H1 (cell line): ENCODE measurements around the gene SSU72. TPM values are rescaled to one million over a fixed set of nuclear protein-coding genes. Genes with fewer than 3 reads are reported as not detected.
"Not testable (repeated sequence)": the region's sequence is repeated elsewhere in the genome, so short reads cannot be mapped to it uniquely, and the experiment has no call there.

Experiments used
- CTCF ChIA-PET: fragments of 300-600 bp; sonication (Branson Sonifier 250); formaldehyde crosslinking; loops from one replicate; lab custom pipeline; 2021; ENCODE audit not compliant: partially characterized antibody; lab: Charles Lee
- POLR2A ChIA-PET: fragments of 300-600 bp; sonication (Branson Sonifier 250); formaldehyde crosslinking; loops from one replicate; lab custom pipeline; 2021; ENCODE audit warnings: inconsistent platforms; ENCODE audit not compliant: partially characterized antibody; lab: Charles Lee
- DNase-seq, 2 experiments: peaks; one replicate each; pipeline versions ENCODE4 v3.0.0 to v3.0.0-alpha.2; 2010 to 2022; ENCODE audit warnings: low spot score in 2 of 2, low read depth in 1 of 2, mixed read lengths in 1 of 2
- FAIRE-seq: peaks from 2 replicates; lab custom pipeline; 2011; peaks lifted over from hg19 to GRCh38; lab: Jason Lieb, UNC
- H2AFZ ChIP-seq: 2 replicates; pipeline ENCODE4 v1.8.1; 2012; ENCODE audit warnings: low read length, inconsistent platforms
- H2AK5ac ChIP-seq: 2 replicates; pipeline ENCODE4 v1.6.1; 2013; ENCODE audit warnings: low read depth, low read length
- H2BK120ac ChIP-seq: replicated peaks from 2 replicates; pipeline ENCODE3; 2013; ENCODE audit warnings: low read depth, low read length, inconsistent platforms
- H2BK12ac ChIP-seq: 2 replicates; pipeline ENCODE4 v1.6.1; 2013; ENCODE audit warnings: low read depth, low read length
- H2BK15ac ChIP-seq: 2 replicates; pipeline ENCODE4 v1.6.1; 2013; ENCODE audit warnings: low read length
- H2BK20ac ChIP-seq: 2 replicates; pipeline ENCODE4 v1.6.1; 2013; ENCODE audit warnings: low read length
- H2BK5ac ChIP-seq: 2 replicates; pipeline ENCODE4 v1.6.1; 2013; ENCODE audit warnings: low read depth, low read length
- H3K14ac ChIP-seq: 2 replicates; pipeline ENCODE4 v1.6.1; 2013; ENCODE audit warnings: inconsistent platforms; ENCODE audit not compliant: insufficient read length
- H3K18ac ChIP-seq: 2 replicates; pipeline ENCODE4 v1.6.1; 2013; ENCODE audit warnings: low read length; ENCODE audit errors: extremely low read depth
- H3K23ac ChIP-seq: 2 replicates; pipeline ENCODE4 v1.6.1; 2013; ENCODE audit warnings: inconsistent platforms; ENCODE audit not compliant: insufficient read length
- H3K23me2 ChIP-seq: 2 replicates; pipeline ENCODE4 v1.6.1; 2013; ENCODE audit warnings: low read depth, low read length
- H3K27ac ChIP-seq: 2 replicates; pipeline ENCODE4 v1.6.1; 2011; ENCODE audit warnings: low read depth, low read length, inconsistent platforms
- H3K27me3 ChIP-seq, 4 experiments: replicated peaks in 1 of 4; 1 replicate in 1 of 4; 2 replicates in 3 of 4; pipeline versions ENCODE4 v1.6.1 to v1.8.1; 2011 to 2013; ENCODE audit warnings: low read length in 3 of 4, mild to moderate bottlenecking in 3 of 4, inconsistent platforms in 2 of 4, mixed read lengths in 2 of 4, moderate library complexity in 1 of 4; ENCODE audit not compliant: control insufficient read depth in 3 of 4, insufficient read depth in 3 of 4; ENCODE audit errors: extremely low read depth in 1 of 4
- H3K36me3 ChIP-seq, 4 experiments: 2 replicates each; pipeline versions ENCODE4 v1.6.1 to v1.8.1; 2011 to 2013; ENCODE audit warnings: mild to moderate bottlenecking in 4 of 4, low read length in 3 of 4, moderate library complexity in 2 of 4, control low read depth in 1 of 4, inconsistent platforms in 1 of 4; ENCODE audit not compliant: insufficient read depth in 4 of 4, control insufficient read depth in 2 of 4
- H3K4ac ChIP-seq: replicated peaks from 2 replicates; pipeline ENCODE3; 2013; ENCODE audit warnings: low read length, low read depth, mixed read lengths, inconsistent platforms; ENCODE audit not compliant: insufficient read length
- H3K4me1 ChIP-seq, 4 experiments: replicated peaks in 1 of 4; 1 replicate in 1 of 4; 2 replicates in 3 of 4; pipeline versions ENCODE4 v1.6.1 to v1.8.1; 2011 to 2013; ENCODE audit warnings: low read length in 3 of 4, inconsistent platforms in 2 of 4, mixed read lengths in 1 of 4; ENCODE audit not compliant: insufficient read depth in 4 of 4, control insufficient read depth in 3 of 4
- H3K4me2 ChIP-seq, 2 experiments: 2 replicates each; pipeline versions ENCODE4 v1.6.1 to v1.8.1; 2011 to 2013; ENCODE audit warnings: low read depth in 2 of 2, low read length in 2 of 2, control low read depth in 1 of 2, inconsistent platforms in 1 of 2, mild to moderate bottlenecking in 1 of 2; ENCODE audit not compliant: insufficient read depth in 1 of 2
- H3K4me3 ChIP-seq, 4 experiments: fragments of 200-600, 300-600 bp in 1 of 4; sonication (generic), shearing (Covaris generic), sonication (Bioruptor Twin) in 1 of 4; 2 replicates each; pipeline versions ENCODE4 v1.5.1 to v1.8.1; 2011 to 2016; ENCODE audit warnings: low read length in 4 of 4, low read depth in 3 of 4, control low read depth in 2 of 4, inconsistent platforms in 2 of 4, mild to moderate bottlenecking in 2 of 4, mixed read lengths in 1 of 4, moderate library complexity in 1 of 4; ENCODE audit not compliant: insufficient read depth in 2 of 4; ENCODE audit errors: extremely low read depth in 1 of 4
- H3K56ac ChIP-seq: replicated peaks from 2 replicates; pipeline ENCODE3; 2013; ENCODE audit warnings: low read depth, mild to moderate bottlenecking, mixed read lengths, low read length, inconsistent platforms; ENCODE audit not compliant: insufficient read length
- H3K79me1 ChIP-seq: 2 replicates; pipeline ENCODE4 v1.6.1; 2013; ENCODE audit warnings: low read depth, low read length, control low read depth
- H3K79me2 ChIP-seq, 2 experiments: 2 replicates each; pipeline versions ENCODE4 v1.6.1 to v1.8.1; 2012 to 2013; ENCODE audit warnings: low read length in 2 of 2, mild to moderate bottlenecking in 2 of 2, inconsistent platforms in 1 of 2; ENCODE audit not compliant: insufficient read depth in 2 of 2, control insufficient read depth in 1 of 2
- H3K9ac ChIP-seq, 4 experiments: replicated peaks in 1 of 4; 1 replicate in 1 of 4; 2 replicates in 3 of 4; pipeline versions ENCODE4 v1.6.1 to v1.8.1; 2011 to 2013; ENCODE audit warnings: low read depth in 3 of 4, low read length in 3 of 4, control low read depth in 2 of 4, mild to moderate bottlenecking in 2 of 4, moderate library complexity in 2 of 4, inconsistent platforms in 1 of 4; ENCODE audit errors: extremely low read depth in 1 of 4
- H3K9me3 ChIP-seq, 2 experiments: 2 replicates each; pipeline versions ENCODE4 v1.6.1 to v1.8.1; 2012 to 2013; ENCODE audit warnings: mild to moderate bottlenecking in 2 of 2, moderate library complexity in 2 of 2, control low read depth in 1 of 2, inconsistent platforms in 1 of 2, low read depth in 1 of 2, low read length in 1 of 2, mixed read lengths in 1 of 2; ENCODE audit not compliant: insufficient read depth in 2 of 2
- H4K20me1 ChIP-seq, 2 experiments: replicated peaks in 1 of 2; 2 replicates each; pipeline versions ENCODE3 to v1.8.1; 2011 to 2013; ENCODE audit warnings: inconsistent platforms in 2 of 2, low read length in 2 of 2, mild to moderate bottlenecking in 1 of 2; ENCODE audit not compliant: insufficient read depth in 2 of 2, control insufficient read depth in 1 of 2
- H4K5ac ChIP-seq: 2 replicates; pipeline ENCODE4 v1.6.1; 2013; ENCODE audit warnings: low read length, low read depth, mixed read lengths, inconsistent platforms; ENCODE audit not compliant: insufficient read length
- H4K8ac ChIP-seq: 2 replicates; pipeline ENCODE4 v1.8.0; 2013; ENCODE audit warnings: mild to moderate bottlenecking, moderate library complexity, low read length, inconsistent platforms; ENCODE audit not compliant: insufficient read depth; ENCODE audit errors: extremely low read depth
- H4K91ac ChIP-seq: replicated peaks from 2 replicates; pipeline ENCODE3; 2013; ENCODE audit warnings: low read length, mixed read lengths, inconsistent platforms; ENCODE audit not compliant: insufficient read length
- WGBS, 2 experiments: shearing (Covaris generic) in 1 of 2; methylation state at CpG; one replicate each; pipeline versions ENCODE4 v1.1.6 to v1.1.7; 2013 to 2015; ENCODE audit warnings: low lambda C conversion rate in 2 of 2, mixed read lengths in 2 of 2, inconsistent platforms in 1 of 2, low coverage in 1 of 2, missing lambda C conversion rate in 1 of 2; ENCODE audit not compliant: insufficient replicate concordance in 2 of 2, insufficient coverage in 1 of 2, insufficient read length in 1 of 2; ENCODE audit errors: extremely low coverage in 1 of 2, missing lambda C conversion rate in 1 of 2; 5-methylcytosine and 5-hydroxymethylcytosine counted together
- polyA plus RNA-seq, 7 experiments: library from polyadenylated mRNA; depleted of rRNA in 3 of 7; stranded (reverse) in 5 of 7; unstranded in 2 of 7; fragments of >200 nt in 5 of 7; fragments of 200-250 nt in 2 of 7; gene quantifications; 1 replicate in 5 of 7; 2 replicates in 1 of 7; 4 replicates in 1 of 7; pipeline versions ENCODE4 v1.2.1 to v1.2.3, GENCODE V29; 2011 to 2013; ENCODE audit warnings: missing spikeins in 2 of 7, mixed read lengths in 2 of 7
- total RNA-seq: library from RNA; stranded (reverse); fragmentation: NEBNext Ultra II Directional; extraction: Animal tissue kit (Norgen Biotek cat#: 25700); gene quantifications from 2 replicates; pipeline ENCODE4 v1.2.1, GENCODE V29; 2021

The SSU72 gene
- total and polyA plus RNA-seq, 2 of the 8 experiments (the other 6 are each of a cell fraction or from before 2014, with no cell fraction given) = 110 to 165 TPM

GRCh38 chr1:1533176-1533893 is 41.3 kb downstream of the SSU72 start:
- H2AFZ ChIP-seq, CTCF ChIA-PET, H2BK5ac ChIP-seq, H2BK120ac ChIP-seq, H3K4ac ChIP-seq, H4K5ac ChIP-seq, DNase-seq, H3K79me1 ChIP-seq, H3K56ac ChIP-seq, H3K79me2 ChIP-seq, H2AK5ac ChIP-seq, H3K18ac ChIP-seq, H3K9ac ChIP-seq, H4K8ac ChIP-seq, H4K20me1 ChIP-seq, H3K23me2 ChIP-seq, H2BK12ac ChIP-seq, H3K27me3 ChIP-seq, H3K4me2 ChIP-seq, H3K14ac ChIP-seq, H2BK20ac ChIP-seq, H4K91ac ChIP-seq, H3K4me3 ChIP-seq, FAIRE-seq, H3K9me3 ChIP-seq, H3K23ac ChIP-seq, H2BK15ac ChIP-seq, H3K27ac ChIP-seq, H3K4me1 ChIP-seq: not testable (repeated sequence)
- peaks cover 2 to 22% (median 7%) of the 10 kb centered on the region in 4 experiments; a peak in 5 of 8 replicates for H3K36me3 ChIP-seq
- POLR2A ChIA-PET = interaction anchor here (0.6 kb wide), 1 partner anchor 40 kb away, joined by 3 read pairs; no protein-coding TSS in a partner anchor
- WGBS, 2 experiments = 89% methylated on average over 17 of the region's 22 CpGs; no CpG with 5 or more reads in 1 of the 2 experiments
